ENCODE measurements around the gene SPINK8. TPM values are rescaled to one million over a fixed set of nuclear protein-coding genes. Genes with fewer than 3 reads are reported as not detected.

SPINK8 gene
- not detected in 2 replicates for total RNA-seq

GRCh38 chr3:48333346-48334245, at the start of gene SPINK8:
SPINK8 (minus strand) TSS chr3:48333661; CDS start chr3:48328341, 5,320 bp downstream.

GRCh38 chr3:48371651-48372376, 38.4 kb upstream of the SPINK8 start, which contains the start of gene FBXW12:
FBXW12 (plus strand) TSS chr3:48372219; CDS start chr3:48372768, 549 bp downstream.

DNA sequence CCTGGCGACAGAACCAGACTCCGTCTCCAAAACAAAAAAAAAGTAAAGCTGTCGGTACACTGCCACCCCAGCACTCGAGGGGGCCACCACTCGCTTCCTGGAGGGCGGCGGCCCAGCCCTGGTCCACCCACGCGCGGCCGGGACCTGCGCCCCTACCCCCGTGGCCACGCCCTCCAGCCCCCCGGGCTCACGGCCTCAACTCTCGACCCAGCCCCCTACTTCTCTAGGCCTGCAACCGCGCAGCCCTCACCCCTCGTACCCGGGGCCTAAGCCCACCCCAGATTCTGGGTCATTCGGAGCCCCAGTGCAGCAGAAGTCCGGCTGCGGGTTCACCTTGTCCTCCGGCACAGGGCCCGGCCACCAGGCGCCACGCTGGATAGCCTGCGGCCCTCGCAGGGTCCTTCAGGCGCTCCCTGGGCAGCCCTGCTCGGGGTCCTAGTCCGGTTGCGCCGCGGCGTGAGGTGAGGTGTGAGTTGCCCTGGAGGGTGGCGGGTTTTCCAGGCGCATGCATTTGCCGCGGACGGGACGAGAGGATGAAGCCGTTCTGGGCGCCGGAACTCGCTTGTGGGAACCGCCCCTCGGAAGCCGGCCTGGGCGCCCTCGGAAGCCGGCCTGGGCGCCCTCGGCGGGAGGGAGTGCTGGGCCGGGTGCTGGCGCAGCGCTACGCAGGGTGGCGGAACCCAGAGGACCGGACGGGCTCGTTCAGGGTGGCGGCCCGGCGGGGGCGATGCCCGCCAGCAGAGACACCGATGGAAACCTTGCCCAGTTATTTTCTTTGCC, 32.3 kb downstream of the SPINK8 start, which contains the start of gene NME6:
Gene NME6, minus strand, starts transcription at position 348 of the 780 bp plus-strand sequence.

Other genes starting within 250 kb of the SPINK8 start
- gene CDC25A, start 145.2 kb downstream of the SPINK8 start, total RNA-seq, result 2.3 and 3.6 TPM in 2 replicates
- gene CAMP, start 110.2 kb downstream of the SPINK8 start, total RNA-seq, result 4.4 TPM in 1 of 2 replicates, not detected in the other
- 2.4 and 2.7 TPM in 2 replicates for gene ZNF589, start 92.6 kb downstream of the SPINK8 start, total RNA-seq
- gene NME6, start 32.3 kb downstream of the SPINK8 start, total RNA-seq, result 20.2 and 22.4 TPM in 2 replicates
- not detected in 2 replicates for gene FBXW12, start 38.6 kb upstream of the SPINK8 start, total RNA-seq
- gene PLXNB1, start 96.4 kb upstream of the SPINK8 start, total RNA-seq, result 9.2 and 20.9 TPM in 2 replicates
- 8.3 and 18.3 TPM in 2 replicates for gene CCDC51, start 106.5 kb upstream of the SPINK8 start, total RNA-seq
- gene TMA7, start 106.6 kb upstream of the SPINK8 start, total RNA-seq, result 270 and 350 TPM in 2 replicates
- gene ATRIP, start 113.1 kb upstream of the SPINK8 start, total RNA-seq, result 3.9 and 4.9 TPM in 2 replicates
- gene SHISA5, start 170.5 kb upstream of the SPINK8 start, total RNA-seq, result 136 and 163 TPM in 2 replicates
- gene PFKFB4, start 223.1 kb upstream of the SPINK8 start, total RNA-seq, result 35.4 and 41.0 TPM in 2 replicates
- 1.6 and 1.9 TPM in 2 replicates for gene UCN2, start 230.1 kb upstream of the SPINK8 start, total RNA-seq